Epithelial cell of proximal tubule (primary cell): ENCODE results near the gene OCA2. TPM values are rescaled to one million over a fixed set of nuclear protein-coding genes. Genes with fewer than 3 reads are reported as not detected.

Experiments
- DNase-seq: peaks from one replicate; pipeline ENCODE4 v3.0.0-alpha.2; 2011; ENCODE audit warnings: low read depth
- H3K4me3 ChIP-seq: 2 replicates; pipeline ENCODE4 v1.5.1; 2011; ENCODE audit warnings: low read depth, mild to moderate bottlenecking, low read length
- CTCF ChIP-seq: conservative IDR thresholded peaks from 2 replicates; pipeline ENCODE4 v1.5.1; 2012; ENCODE audit warnings: low read depth, mild to moderate bottlenecking, low read length
- total RNA-seq: library from RNA; depleted of rRNA; stranded (reverse); fragments of >200 nt; gene quantifications from 2 replicates; pipeline ENCODE4 v1.2.3, GENCODE V29; 2015

The OCA2 gene
- total RNA-seq, 1 donor from 2014 or later, result not detected

DNA sequence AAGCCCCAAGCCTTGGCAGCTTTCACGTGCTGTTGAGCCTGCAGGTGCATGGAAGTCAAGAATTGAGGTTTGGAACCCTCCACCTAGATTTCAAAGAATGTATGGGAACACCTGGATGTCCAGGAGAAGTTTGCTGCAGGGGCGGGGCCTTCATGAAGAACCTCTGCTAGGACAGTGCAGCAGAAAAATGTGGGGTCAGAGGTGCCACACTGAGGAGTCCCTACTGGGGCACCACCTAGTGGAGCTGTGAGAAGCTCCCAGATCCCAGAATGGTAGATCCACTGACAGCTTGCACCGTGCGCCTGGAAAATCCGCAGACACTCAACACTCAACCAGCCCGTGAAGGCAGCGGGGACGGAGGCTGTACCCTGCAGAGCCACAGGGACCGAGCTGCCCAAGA lies 201.6 kb downstream of the OCA2 start:
- DNase-seq, result no peak
- no peak for TF ChIP-seq CTCF
- H3K4me3 ChIP-seq, result no peak overlapping the region

GRCh38 chr15:27894645-27895044 lies 204.5 kb downstream of the OCA2 start:
- H3K4me3 ChIP-seq, result no peak overlapping the region
- TF ChIP-seq CTCF, result no peak
- DNase-seq, result no peak

GRCh38 chr15:27889258-27889657 lies 209.9 kb downstream of the OCA2 start:
- H3K4me3 ChIP-seq, result no peak overlapping the region
- no peak for DNase-seq
- TF ChIP-seq CTCF, result no peak

- no peak for DNase-seq
- H3K4me3 ChIP-seq, result no peak overlapping the region
- no peak for TF ChIP-seq CTCF
Measured at GRCh38 chr15:27885201-27885600, 213.9 kb downstream of the OCA2 start.

DNA sequence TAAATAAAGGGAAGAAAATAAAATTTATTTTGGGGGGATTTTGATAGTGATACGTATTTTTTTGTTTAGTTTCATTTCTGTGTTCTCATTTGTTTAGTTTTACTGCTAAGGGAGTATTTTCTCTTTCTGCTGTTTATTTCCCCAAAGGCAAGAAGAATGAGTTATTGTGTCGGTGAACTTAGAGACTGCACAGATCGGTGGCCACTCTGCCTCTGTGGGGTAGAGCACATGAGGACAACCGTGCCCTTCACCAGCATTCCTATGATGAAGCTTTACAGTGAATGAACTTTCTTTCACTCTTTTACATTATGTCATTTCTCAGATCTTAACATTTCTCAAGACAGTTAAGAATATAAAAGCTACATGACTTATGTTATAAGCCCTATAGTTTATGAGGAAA lies 214.4 kb downstream of the OCA2 start:
- no peak overlapping the region for H3K4me3 ChIP-seq
- TF ChIP-seq CTCF, result no peak
- DNase-seq, result no peak

GRCh38 chr15:27878841-27879240 lies 220.3 kb downstream of the OCA2 start:
- no peak for TF ChIP-seq CTCF
- no peak overlapping the region for H3K4me3 ChIP-seq
- DNase-seq, result no peak

DNA sequence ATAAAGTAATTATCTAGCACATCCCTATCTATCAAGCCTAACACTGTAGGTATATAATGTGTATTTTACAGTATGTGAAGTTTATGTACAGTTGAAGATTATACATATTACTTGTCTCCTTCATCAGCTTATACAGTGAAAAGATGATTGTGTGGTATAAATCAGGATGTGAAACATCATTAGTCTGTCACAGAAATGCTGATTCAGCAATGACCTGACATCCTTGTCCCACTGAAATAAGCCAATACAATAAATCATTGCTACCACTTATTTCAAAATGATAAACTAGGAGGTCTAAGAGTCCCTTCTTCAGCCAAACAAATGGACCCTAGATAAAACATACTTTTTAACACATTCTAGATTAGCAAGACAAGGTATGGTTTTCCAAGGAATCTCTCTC lies 225.3 kb downstream of the OCA2 start:
- no peak for DNase-seq
- no peak for TF ChIP-seq CTCF
- H3K4me3 ChIP-seq, result no peak overlapping the region
